BE2C (cell line): ENCODE measurements around the gene TMEM212.
A peak's percentile ranks its signal among the peaks of the same experiment; 100 is the strongest.

Experiments used
- DNase-seq: peaks from one replicate; pipeline ENCODE4 v3.0.0-alpha.2; 2020
- H3K27me3 ChIP-seq: fragments of 250-450 bp; sonication (Bioruptor Pico); 2 replicates; pipeline ENCODE4 v1.5.1; 2020; ENCODE audit warnings: mild to moderate bottlenecking
- H3K36me3 ChIP-seq: fragments of 250-450 bp; sonication (Bioruptor Pico); 2 replicates; pipeline ENCODE4 v1.5.1; 2020; ENCODE audit warnings: mild to moderate bottlenecking
- H3K4me1 ChIP-seq: fragments of 250-450 bp; sonication (Bioruptor Pico); 2 replicates; pipeline ENCODE4 v1.5.1; 2020
- H3K4me3 ChIP-seq: 2 replicates; pipeline ENCODE4 v1.5.1; 2011; ENCODE audit warnings: low read depth, low read length
- H3K9me3 ChIP-seq: fragments of 250-450 bp; sonication (Bioruptor Pico); 2 replicates; pipeline ENCODE4 v1.5.1; 2020
- TF ChIP-seq, protein P1 (sequence below): IDR thresholded peaks from 2 replicates; pipeline ENCODE4 v1.5.1; 2012; ENCODE audit warnings: mild to moderate bottlenecking, low read depth, low read length

Gene TMEM212

DNA sequence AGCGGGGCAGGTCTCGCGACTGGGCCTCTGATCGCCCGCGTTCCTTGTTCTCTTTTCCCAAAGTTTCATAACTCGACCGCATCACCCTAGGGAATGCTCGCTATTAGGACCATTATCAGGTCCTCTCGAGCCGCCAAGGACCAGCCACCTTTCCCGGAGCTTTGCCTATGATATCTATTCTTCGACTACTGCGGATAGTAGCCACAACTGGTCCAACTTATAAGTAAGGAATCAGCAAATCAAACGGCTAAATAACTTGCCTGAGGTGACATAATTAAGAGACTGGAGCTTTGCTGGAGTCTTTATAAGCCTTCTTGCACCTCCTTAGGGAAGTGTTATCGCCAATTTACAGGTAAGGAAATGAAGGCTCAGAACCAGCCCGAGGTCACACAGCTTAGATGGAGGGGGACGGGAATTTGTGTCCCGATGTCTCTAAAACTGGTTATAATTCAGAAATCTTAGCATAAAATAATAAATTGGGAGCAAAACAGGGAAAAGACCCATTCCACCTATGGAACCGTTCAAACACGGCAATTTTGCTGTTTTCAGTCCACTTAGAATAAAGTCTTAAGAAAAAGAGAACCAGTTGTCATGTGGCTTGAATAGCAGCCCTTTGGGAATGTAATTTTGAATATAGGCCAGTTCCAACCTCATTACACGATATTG, 32.4 kb upstream of the TMEM212 start:
- Histone ChIP-seq H3K4me1 (peaks cover 3% of the 10 kb centered on the region; the same call in 1 of the 2 replicates), H3K4me3 (peak overlapping the region; percentile 73), H3K36me3 (no peaks in the 10 kb centered on the region), H3K9me3 (no peaks in the 10 kb centered on the region), H3K27me3 (peaks cover 7% of the 10 kb centered on the region; the same call in 1 of the 2 replicates)
- TF ChIP-seq, protein P1, sequence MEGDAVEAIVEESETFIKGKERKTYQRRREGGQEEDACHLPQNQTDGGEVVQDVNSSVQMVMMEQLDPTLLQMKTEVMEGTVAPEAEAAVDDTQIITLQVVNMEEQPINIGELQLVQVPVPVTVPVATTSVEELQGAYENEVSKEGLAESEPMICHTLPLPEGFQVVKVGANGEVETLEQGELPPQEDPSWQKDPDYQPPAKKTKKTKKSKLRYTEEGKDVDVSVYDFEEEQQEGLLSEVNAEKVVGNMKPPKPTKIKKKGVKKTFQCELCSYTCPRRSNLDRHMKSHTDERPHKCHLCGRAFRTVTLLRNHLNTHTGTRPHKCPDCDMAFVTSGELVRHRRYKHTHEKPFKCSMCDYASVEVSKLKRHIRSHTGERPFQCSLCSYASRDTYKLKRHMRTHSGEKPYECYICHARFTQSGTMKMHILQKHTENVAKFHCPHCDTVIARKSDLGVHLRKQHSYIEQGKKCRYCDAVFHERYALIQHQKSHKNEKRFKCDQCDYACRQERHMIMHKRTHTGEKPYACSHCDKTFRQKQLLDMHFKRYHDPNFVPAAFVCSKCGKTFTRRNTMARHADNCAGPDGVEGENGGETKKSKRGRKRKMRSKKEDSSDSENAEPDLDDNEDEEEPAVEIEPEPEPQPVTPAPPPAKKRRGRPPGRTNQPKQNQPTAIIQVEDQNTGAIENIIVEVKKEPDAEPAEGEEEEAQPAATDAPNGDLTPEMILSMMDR = no peak
- DNase-seq = no peak

DNA sequence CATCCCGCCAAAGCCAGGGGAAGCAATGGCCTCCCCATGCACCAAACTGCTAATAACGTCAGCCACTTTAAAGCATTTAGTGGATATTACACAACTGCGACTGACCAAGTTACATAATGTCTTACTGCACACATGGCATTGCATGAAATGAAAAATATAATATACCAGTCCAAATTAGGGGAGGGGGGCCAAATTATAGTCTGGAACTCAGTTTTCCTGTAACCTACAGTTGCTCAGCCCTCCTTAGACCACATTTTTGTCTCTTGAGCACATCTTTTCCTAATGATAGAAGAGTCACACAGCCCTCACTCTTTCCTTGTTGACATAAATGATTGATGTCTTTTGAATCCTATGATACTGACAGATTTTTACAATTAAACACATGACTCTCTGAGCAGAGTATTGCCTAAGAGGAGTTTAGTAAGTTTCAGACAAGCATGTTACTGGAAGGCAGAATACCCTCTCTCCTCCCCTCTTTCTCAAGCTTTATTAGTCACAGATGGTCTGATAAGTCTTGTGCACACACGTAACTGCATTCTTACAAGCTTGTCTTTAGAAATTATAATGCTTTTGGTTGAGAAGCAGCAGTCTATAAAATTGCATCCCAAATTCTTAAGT, 31.7 kb upstream of the TMEM212 start:
- TF ChIP-seq, protein P1 = no peak
- no peaks in the 10 kb centered on the region for H3K9me3 ChIP-seq
- H3K4me1 ChIP-seq = peaks cover 3% of the 10 kb centered on the region; the same call in 1 of the 2 replicates
- no peaks in the 10 kb centered on the region for H3K36me3 ChIP-seq
- H3K4me3 ChIP-seq = no peak overlapping the region
- peaks cover 7% of the 10 kb centered on the region; the same call in 1 of the 2 replicates for H3K27me3 ChIP-seq
- DNase-seq = no peak

DNA sequence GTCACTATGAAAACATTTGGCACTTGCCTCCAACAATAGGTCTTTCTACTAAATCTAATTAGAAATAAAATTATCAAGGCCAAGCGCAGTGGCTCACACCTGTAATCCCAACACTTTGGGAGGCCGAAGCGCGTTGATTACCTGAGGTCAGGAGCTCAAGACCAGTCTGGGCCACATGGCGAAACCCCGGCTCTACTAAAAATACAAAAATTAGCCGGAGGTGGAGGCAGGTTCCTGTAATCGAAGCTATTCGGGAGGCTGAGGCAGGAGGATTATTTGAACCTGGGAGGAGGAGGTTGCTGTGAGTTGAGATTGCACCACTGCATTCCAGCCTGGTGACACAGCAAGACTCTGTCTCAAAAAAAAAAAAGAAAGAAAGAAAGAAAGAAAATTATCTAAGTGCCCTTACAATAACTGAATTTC, 31.2 kb upstream of the TMEM212 start:
- peaks cover 7% of the 10 kb centered on the region; the same call in 1 of the 2 replicates for H3K27me3 ChIP-seq
- TF ChIP-seq, protein P1 = no peak
- H3K4me1 ChIP-seq = peaks cover 3% of the 10 kb centered on the region; the same call in 1 of the 2 replicates
- no peak for DNase-seq
- no peaks in the 10 kb centered on the region for H3K9me3 ChIP-seq
- no peak overlapping the region for H3K4me3 ChIP-seq
- H3K36me3 ChIP-seq = no peaks in the 10 kb centered on the region

DNA sequence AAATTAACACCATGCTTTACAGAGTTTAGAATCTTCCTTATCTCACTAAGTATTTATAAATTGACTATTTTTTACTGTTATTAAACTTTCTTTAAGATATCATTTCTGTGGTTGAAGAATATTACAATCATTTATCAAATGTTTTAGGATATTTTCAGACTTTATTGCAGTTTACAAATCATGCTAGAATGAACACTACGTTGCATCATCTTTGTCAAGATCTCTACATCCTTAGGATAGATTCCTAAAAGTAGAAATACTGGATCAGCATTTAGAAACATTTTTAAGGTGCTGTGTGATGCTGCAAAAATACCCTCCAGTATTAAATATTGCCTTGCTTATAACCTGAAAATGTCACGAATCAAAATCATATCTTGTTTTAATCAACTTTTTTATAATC, 30.3 kb upstream of the TMEM212 start:
- peaks cover 7% of the 10 kb centered on the region; the same call in 1 of the 2 replicates for H3K27me3 ChIP-seq
- H3K4me1 ChIP-seq = peaks cover 3% of the 10 kb centered on the region; the same call in 1 of the 2 replicates
- no peak overlapping the region for H3K4me3 ChIP-seq
- DNase-seq = no peak
- H3K36me3 ChIP-seq = no peaks in the 10 kb centered on the region
- TF ChIP-seq, protein P1 = no peak
- no peaks in the 10 kb centered on the region for H3K9me3 ChIP-seq

DNA sequence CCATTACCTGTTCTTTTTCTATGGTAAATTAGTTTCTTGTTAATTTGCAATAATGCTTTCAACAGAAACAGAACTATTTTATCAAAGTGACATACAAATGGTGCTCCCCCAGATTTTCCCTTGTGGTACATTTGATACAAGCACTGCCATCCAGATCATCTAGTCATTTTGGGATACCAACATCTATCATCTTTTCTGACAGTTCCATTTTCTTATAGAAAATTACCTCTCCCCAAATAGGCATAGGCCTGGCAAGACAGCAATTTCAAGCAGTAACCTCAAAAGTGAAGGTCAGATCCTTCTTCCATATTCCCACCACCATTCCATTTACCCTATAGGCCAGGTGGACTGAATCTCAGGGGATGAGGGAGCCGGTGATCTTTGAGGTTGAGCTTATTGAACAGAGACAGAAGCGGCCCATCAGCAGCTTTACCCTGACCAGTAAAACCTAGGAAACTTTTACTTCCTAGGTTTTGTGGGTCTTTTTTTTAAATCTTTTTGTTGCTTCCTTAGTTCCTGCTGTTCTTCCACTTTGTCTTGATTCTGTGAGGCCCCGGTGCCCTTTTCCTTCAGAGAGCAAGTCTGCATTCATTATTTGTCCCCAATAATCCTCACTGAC, 29.8 kb upstream of the TMEM212 start:
- TF ChIP-seq, protein P1 = no peak
- Histone ChIP-seq H3K9me3 (no peaks in the 10 kb centered on the region), H3K27me3 (peaks cover 7% of the 10 kb centered on the region; the same call in 1 of the 2 replicates), H3K4me1 (peaks cover 3% of the 10 kb centered on the region; the same call in 1 of the 2 replicates), H3K4me3 (no peak overlapping the region), H3K36me3 (no peaks in the 10 kb centered on the region)
- no peak for DNase-seq
